IMR-90 (cell line): ENCODE data around the gene SLC26A2. TPM values are rescaled to one million over a fixed set of nuclear protein-coding genes. Genes with fewer than 3 reads are reported as not detected.

Experiments
- ATAC-seq: fragments of 200-7000 bp; cut with Tn5 transposase; 2 replicates; pipeline ENCODE4 v1.9.1; 2020; ENCODE audit warnings: low read depth, mild to moderate bottlenecking, moderate library complexity
- BruUV-seq: library from RNA; stranded (reverse); fragments of 400-500 nt; replicated peaks from 2 replicates; lab custom pipeline; 2021; lab: Mats Ljungman, UMichigan
- CTCF ChIA-PET: fragments of 300-600 bp; formaldehyde crosslinking; extraction: SDS; loops from one replicate; lab custom pipeline; 2021; ENCODE audit warnings: antibody characterized with exemption; lab: Yijun Ruan, JAX
- POLR2A ChIA-PET: fragments of 300-600 bp; sonication (Branson Sonifier 250); formaldehyde crosslinking; loops from one replicate; lab custom pipeline; 2022; ENCODE audit warnings: antibody characterized with exemption; ENCODE audit not compliant: unreplicated experiment; lab: Charles Lee
- DNase-seq: peaks from one replicate; pipeline ENCODE4 v3.0.0; 2013
- H2AFZ ChIP-seq: replicated peaks from 2 replicates; pipeline ENCODE3; 2013; ENCODE audit warnings: low read length, mild to moderate bottlenecking; ENCODE audit not compliant: poor library complexity
- H2AK5ac ChIP-seq: 2 replicates; pipeline ENCODE4 v1.6.1; 2013; ENCODE audit warnings: low read depth, low read length, inconsistent platforms
- H2AK9ac ChIP-seq: replicated peaks from 2 replicates; pipeline ENCODE3; 2013; ENCODE audit warnings: mild to moderate bottlenecking, low read depth, low read length, moderate library complexity; ENCODE audit not compliant: poor library complexity
- H2BK120ac ChIP-seq: 2 replicates; pipeline ENCODE4 v1.6.1; 2013; ENCODE audit warnings: low read depth, low read length, inconsistent platforms
- H2BK15ac ChIP-seq: 3 replicates; pipeline ENCODE4 v1.6.1; 2013; ENCODE audit warnings: low read depth, low read length, inconsistent platforms
- H2BK20ac ChIP-seq: 2 replicates; pipeline ENCODE4 v1.6.1; 2013; ENCODE audit warnings: low read depth, mild to moderate bottlenecking, inconsistent platforms, low read length, moderate library complexity
- H2BK5ac ChIP-seq: 2 replicates; pipeline ENCODE4 v1.6.1; 2013; ENCODE audit warnings: mild to moderate bottlenecking, low read depth, low read length, inconsistent platforms; ENCODE audit not compliant: poor library complexity, severe bottlenecking
- H3K14ac ChIP-seq: replicated peaks from 2 replicates; pipeline ENCODE4 v1.6.1; 2013; ENCODE audit warnings: low read depth, low read length, inconsistent platforms
- H3K18ac ChIP-seq: 2 replicates; pipeline ENCODE4 v1.6.1; 2013; ENCODE audit warnings: low read depth, low read length, control low read depth
- H3K23ac ChIP-seq: 2 replicates; pipeline ENCODE4 v1.6.1; 2013; ENCODE audit warnings: low read depth, low read length, inconsistent platforms
- H3K27ac ChIP-seq: 2 replicates; pipeline ENCODE4 v1.5.1; 2013; ENCODE audit warnings: mild to moderate bottlenecking, control low read depth, low read length; ENCODE audit not compliant: insufficient read depth
- H3K27me3 ChIP-seq: 2 replicates; pipeline ENCODE4 v1.6.1; 2013; ENCODE audit warnings: low read length; ENCODE audit not compliant: control insufficient read depth, insufficient read depth
- H3K36me3 ChIP-seq: 2 replicates; pipeline ENCODE4 v1.6.1; 2013; ENCODE audit warnings: low read length, mixed read lengths; ENCODE audit not compliant: control insufficient read depth, insufficient read depth
- H3K4ac ChIP-seq: 2 replicates; pipeline ENCODE4 v1.6.1; 2013; ENCODE audit warnings: low read depth, low read length, inconsistent platforms
- H3K4me1 ChIP-seq: 2 replicates; pipeline ENCODE4 v1.6.1; 2013; ENCODE audit warnings: low read length, mixed read lengths; ENCODE audit not compliant: control insufficient read depth, insufficient read depth
- H3K4me2 ChIP-seq: 2 replicates; pipeline ENCODE4 v1.6.1; 2013; ENCODE audit warnings: low read depth, mild to moderate bottlenecking, control low read depth, low read length, moderate library complexity
- H3K4me3 ChIP-seq: 2 replicates; pipeline ENCODE4 v1.5.1; 2013; ENCODE audit warnings: low read depth, mild to moderate bottlenecking, control low read depth, low read length, moderate library complexity; ENCODE audit not compliant: insufficient read depth
- H3K56ac ChIP-seq: 2 replicates; pipeline ENCODE4 v1.6.1; 2013; ENCODE audit warnings: low read length, inconsistent platforms; ENCODE audit not compliant: insufficient read depth; ENCODE audit errors: extremely low read depth
- H3K79me1 ChIP-seq, 2 experiments: 2 replicates each; pipeline ENCODE4 v1.6.1; 2013; ENCODE audit warnings: low read length in 2 of 2, inconsistent platforms in 1 of 2, low read depth in 1 of 2
- H3K9ac ChIP-seq: 2 replicates; pipeline ENCODE4 v1.6.1; 2013; ENCODE audit warnings: low read depth, low read length, control low read depth
- H3K9me1 ChIP-seq: 2 replicates; pipeline ENCODE4 v1.6.1; 2013; ENCODE audit warnings: low read length, inconsistent platforms; ENCODE audit not compliant: insufficient read depth
- H3K9me3 ChIP-seq: 2 replicates; pipeline ENCODE4 v1.6.1; 2013; ENCODE audit warnings: low read length; ENCODE audit not compliant: control insufficient read depth, insufficient read depth
- H4K20me1 ChIP-seq: 2 replicates; pipeline ENCODE4 v1.6.1; 2013; ENCODE audit warnings: low read length, inconsistent platforms; ENCODE audit not compliant: insufficient read depth
- H4K5ac ChIP-seq: 2 replicates; pipeline ENCODE4 v1.6.1; 2013; ENCODE audit warnings: mild to moderate bottlenecking, low read depth, low read length, control low read depth
- H4K8ac ChIP-seq, 2 experiments: 2 replicates each; pipeline ENCODE4 v1.6.1; 2013; ENCODE audit warnings: low read depth in 2 of 2, low read length in 2 of 2, control low read depth in 1 of 2, inconsistent platforms in 1 of 2
- H4K91ac ChIP-seq: 2 replicates; pipeline ENCODE4 v1.6.1; 2013; ENCODE audit warnings: low read depth, low read length, inconsistent platforms; ENCODE audit not compliant: insufficient read depth
- BHLHE40 ChIP-seq: fragments of 150-350 bp; IDR thresholded peaks from 2 replicates; pipeline ENCODE4 v1.6.1; 2016; ENCODE audit warnings: mild to moderate bottlenecking, low read depth, low read length
- CEBPB ChIP-seq: IDR thresholded peaks from 2 replicates; pipeline ENCODE4 v1.6.1; 2012; ENCODE audit warnings: low read depth, low read length, improper control_type of control experiment
- CHD1 ChIP-seq: IDR thresholded peaks from 2 replicates; pipeline ENCODE4 v1.6.1; 2012; ENCODE audit warnings: low read depth, low read length, improper control_type of control experiment
- CTCF ChIP-seq: conservative IDR thresholded peaks from 2 replicates; pipeline ENCODE4 v1.5.1; 2012; ENCODE audit warnings: mild to moderate bottlenecking, low read depth, low read length, improper control_type of control experiment
- ELK1 ChIP-seq: fragments of 150-350 bp; IDR thresholded peaks from 2 replicates; pipeline ENCODE4 v1.6.1; 2016; ENCODE audit warnings: low read depth, mild to moderate bottlenecking, low read length, moderate library complexity, borderline replicate concordance
- FOS ChIP-seq: fragments of 150-350 bp; IDR thresholded peaks from 2 replicates; pipeline ENCODE4 v1.6.1; 2016; ENCODE audit warnings: low read depth, low read length
- MAFK ChIP-seq: IDR thresholded peaks from 2 replicates; pipeline ENCODE4 v1.6.1; 2012; ENCODE audit warnings: low read depth, low read length, improper control_type of control experiment
- MAZ ChIP-seq: IDR thresholded peaks from 2 replicates; pipeline ENCODE4 v1.6.1; 2012; ENCODE audit warnings: low read depth, mild to moderate bottlenecking, low read length, improper control_type of control experiment, moderate library complexity, borderline replicate concordance
- POLR2A ChIP-seq: IDR thresholded peaks from 2 replicates; pipeline ENCODE4 v1.6.1; 2012; ENCODE audit warnings: mild to moderate bottlenecking, low read depth, low read length
- RAD21 ChIP-seq: IDR thresholded peaks from 2 replicates; pipeline ENCODE4 v1.6.1; 2012; ENCODE audit warnings: low read length, improper control_type of control experiment
- RCOR1 ChIP-seq: IDR thresholded peaks from 2 replicates; pipeline ENCODE4 v1.6.1; 2012; ENCODE audit warnings: mild to moderate bottlenecking, low read length, improper control_type of control experiment; ENCODE audit not compliant: insufficient replicate concordance
- RFX5 ChIP-seq: IDR thresholded peaks from 2 replicates; pipeline ENCODE4 v1.8.0; 2012; ENCODE audit warnings: low read depth, mild to moderate bottlenecking, low read length, moderate library complexity
- SMC3 ChIP-seq: fragments of 150-350 bp; IDR thresholded peaks from 2 replicates; pipeline ENCODE4 v1.6.1; 2016; ENCODE audit warnings: low read depth, mild to moderate bottlenecking, antibody characterized with exemption, low read length, moderate library complexity
- WGBS, 2 experiments: methylation state at CpG; one replicate each; pipeline versions ENCODE4 v1.1.5 to v1.1.7; 2013; ENCODE audit warnings: missing lambda C conversion rate in 2 of 2; ENCODE audit not compliant: insufficient read length in 1 of 2; ENCODE audit errors: extremely low coverage in 2 of 2; 5-methylcytosine and 5-hydroxymethylcytosine counted together
- dilution Hi-C: fragments of 300-500 bp; cut with HindIII; formaldehyde crosslinking; loops from one replicate; pipeline ENCODE4 v1.14.3; 2018; ENCODE audit warnings: low sequenced_read_pairs; ENCODE audit not compliant: unreplicated experiment
- in situ Hi-C: fragments of 300-500 bp; cut with MboI; formaldehyde crosslinking; loops from 3 replicates; pipeline ENCODE4 v1.14.3; 2019; ENCODE audit warnings: low sequenced_read_pairs, inconsistent platforms, mixed read lengths
- intact Hi-C: fragments of 100-400 bp; cut with micrococcal nuclease; formaldehyde crosslinking; loops from 2 replicates; pipeline ENCODE4 v1.10.0; 2022
- polyA plus RNA-seq, 3 experiments: library from polyadenylated mRNA; depleted of rRNA; stranded (reverse); fragments of >200 nt; gene quantifications; 2 replicates each; pipeline ENCODE4 v1.2.3, GENCODE V29; 2012; ENCODE audit warnings: low replicate concordance in 1 of 3
- total RNA-seq: library from RNA; depleted of rRNA; stranded (reverse); fragments of >200 nt; gene quantifications from 2 replicates; pipeline ENCODE4 v1.2.3, GENCODE V29; 2012

SLC26A2 gene
- total and polyA plus RNA-seq, 2 of the 4 experiments (the other 2 are of a cell fraction), result 2.2 to 9.9 TPM

- no peak overlapping the region for H3K4ac ChIP-seq
- no peak overlapping the region for H2AK5ac ChIP-seq
- TF ChIP-seq SMC3, result no peak
- no peak for TF ChIP-seq MAZ
- no peak for TF ChIP-seq RAD21
- TF ChIP-seq MAFK, result no peak
- TF ChIP-seq RCOR1, result no peak
- no peak for TF ChIP-seq CEBPB
- no peak for TF ChIP-seq POLR2A
- TF ChIP-seq CTCF, result no peak
- TF ChIP-seq ELK1, result no peak
- no peak for TF ChIP-seq BHLHE40
- TF ChIP-seq RFX5, result no peak
- no peak for TF ChIP-seq CHD1
- no peak for TF ChIP-seq FOS
- no peak overlapping the region for H4K8ac ChIP-seq
- no peak overlapping the region for H3K14ac ChIP-seq
- POLR2A ChIA-PET, result no interaction called here
- no peak overlapping the region for H2AFZ ChIP-seq
- H3K4me3 ChIP-seq, result no peak overlapping the region
- no peak overlapping the region for H4K91ac ChIP-seq
- ATAC-seq, result no peak
- DNase-seq, result no peak
- peaks cover 6% of the 10 kb centered on the region for H3K4me1 ChIP-seq
- H2BK120ac ChIP-seq, result no peak overlapping the region
- no peaks in the 10 kb centered on the region for H4K20me1 ChIP-seq
- no peak overlapping the region for H2BK20ac ChIP-seq
- H3K9me1 ChIP-seq, result peaks cover 5% of the 10 kb centered on the region
- H3K18ac ChIP-seq, result no peak overlapping the region
- H3K79me1 ChIP-seq, result peaks cover 0 to 7% of the 10 kb centered on the region in 2 experiments; a peak in 3 of 4 replicates
- H3K27ac ChIP-seq, result no peak overlapping the region
- H3K4me2 ChIP-seq, result no peak overlapping the region
- in situ Hi-C loops, result no loop called here
- no peaks in the 10 kb centered on the region for H3K9me3 ChIP-seq
- no CpG with 5 or more reads among the region's 5 CpGs for WGBS, 2 experiments
- H3K27me3 ChIP-seq, result peaks cover 4% of the 10 kb centered on the region
- no peak overlapping the region for H3K23ac ChIP-seq
- no peak overlapping the region for H2AK9ac ChIP-seq
- intact Hi-C loops, result no loop called here
- CTCF ChIA-PET, result no interaction called here
- dilution Hi-C loops, result no loop called here
- no peak overlapping the region for H2BK5ac ChIP-seq
- H3K56ac ChIP-seq, result no peak overlapping the region
- BruUV-seq, result no TSS peak
- no peak overlapping the region for H3K9ac ChIP-seq
- H3K36me3 ChIP-seq, result no peaks in the 10 kb centered on the region
- no peak overlapping the region for H2BK15ac ChIP-seq
- H4K5ac ChIP-seq, result no peak overlapping the region
These were observed 3.9 kb upstream of the SLC26A2 start for GRCh38 chr5:149956685-149957084.
